ENCODE results near the gene CGB8.
A peak's percentile ranks its signal among the peaks of the same experiment; 100 is the strongest.
"Not testable (repeated sequence)": the region's sequence is repeated elsewhere in the genome, so short reads cannot be mapped to it uniquely, and the experiment has no call there.

Gene CGB8

GRCh38 chr19:49036815-49037214 is 12.1 kb downstream of the CGB8 start, which contains the start of gene CGB1:
CGB1 (minus strand) TSS chr19:49036895; CDS start chr19:49036711, 184 bp downstream.
- H3K4me3 ChIP-seq (replicated peaks; ENCODE audit: low read depth, low read length); DNase-seq (ENCODE audit: extremely low read depth, low read depth): not testable (repeated sequence)
- peak; percentile 61 for TF ChIP-seq CTCF (IDR thresholded peaks at IDR 0.05; ENCODE audit: low read depth, low read length, missing control alignments)

GRCh38 chr19:49031642-49032301 is 17.1 kb downstream of the CGB8 start, which contains the start of gene CGB2:
CGB2 (plus strand) TSS chr19:49031890; CDS start chr19:49032096, 206 bp downstream.
- not testable (repeated sequence) for H3K4me3 ChIP-seq (replicated peaks; ENCODE audit: low read depth, low read length); DNase-seq (ENCODE audit: extremely low read depth, low read depth)
- peak; percentile 50 for TF ChIP-seq CTCF (IDR thresholded peaks at IDR 0.05; ENCODE audit: low read depth, low read length, missing control alignments)

GRCh38 chr19:49030323-49030722 is 18.6 kb downstream of the CGB8 start:
- not testable (repeated sequence) for H3K4me3 ChIP-seq (replicated peaks; ENCODE audit: low read depth, low read length); DNase-seq (ENCODE audit: extremely low read depth, low read depth)

GRCh38 chr19:49029749-49030148 is 19.2 kb downstream of the CGB8 start:
- DNase-seq (ENCODE audit: extremely low read depth, low read depth); H3K4me3 ChIP-seq (replicated peaks; ENCODE audit: low read depth, low read length): not testable (repeated sequence)

GRCh38 chr19:49028686-49029085 is 20.2 kb downstream of the CGB8 start:
- not testable (repeated sequence) for H3K4me3 ChIP-seq (replicated peaks; ENCODE audit: low read depth, low read length); DNase-seq (ENCODE audit: extremely low read depth, low read depth)

GRCh38 chr19:49025599-49025998 is 23.3 kb downstream of the CGB8 start:
- not testable (repeated sequence) for DNase-seq (ENCODE audit: extremely low read depth, low read depth)

GRCh38 chr19:49025088-49025487 is 23.8 kb downstream of the CGB8 start:
- not testable (repeated sequence) for H3K4me3 ChIP-seq (replicated peaks; ENCODE audit: low read depth, low read length); DNase-seq (ENCODE audit: extremely low read depth, low read depth)

More at GRCh38 chr19:49025599-49025998, 23.3 kb downstream of the CGB8 start:
- not testable (repeated sequence) for H3K4me3 ChIP-seq (replicated peaks; ENCODE audit: low read depth, low read length)

- H3K4me3 ChIP-seq (replicated peaks; ENCODE audit: low read depth, low read length); DNase-seq (ENCODE audit: extremely low read depth, low read depth): not testable (repeated sequence)
These were observed 24.7 kb downstream of the CGB8 start, which contains the start of gene CGB3 for GRCh38 chr19:49024233-49024632. CGB3 (minus strand) TSS chr19:49024333; CDS start chr19:49023971, 362 bp downstream.

- no peak overlapping the region for H3K4me3 ChIP-seq (replicated peaks; ENCODE audit: low read depth, low read length)
- DNase-seq (ENCODE audit: extremely low read depth, low read depth) = no peak
- no peak for TF ChIP-seq CTCF (IDR thresholded peaks at IDR 0.05; ENCODE audit: low read depth, low read length, missing control alignments)
These were observed 26.8 kb downstream of the CGB8 start for GRCh38 chr19:49022116-49022515.
